IMR-90 (cell line): ENCODE results near the gene NCS1. TPM values are rescaled to one million over a fixed set of nuclear protein-coding genes. Genes with fewer than 3 reads are reported as not detected.

ENCODE experiments used
- ATAC-seq: fragments of 200-7000 bp; cut with Tn5 transposase; 2 replicates; pipeline ENCODE4 v1.9.1; 2020; ENCODE audit warnings: low read depth, mild to moderate bottlenecking, moderate library complexity
- BruUV-seq: library from RNA; stranded (reverse); fragments of 400-500 nt; replicated peaks from 2 replicates; lab custom pipeline; 2021; lab: Mats Ljungman, UMichigan
- CTCF ChIA-PET: fragments of 300-600 bp; formaldehyde crosslinking; extraction: SDS; loops from one replicate; lab custom pipeline; 2021; ENCODE audit warnings: antibody characterized with exemption; lab: Yijun Ruan, JAX
- POLR2A ChIA-PET: fragments of 300-600 bp; sonication (Branson Sonifier 250); formaldehyde crosslinking; loops from one replicate; lab custom pipeline; 2022; ENCODE audit warnings: antibody characterized with exemption; ENCODE audit not compliant: unreplicated experiment; lab: Charles Lee
- DNase-seq: peaks from one replicate; pipeline ENCODE4 v3.0.0; 2013
- H2AFZ ChIP-seq: replicated peaks from 2 replicates; pipeline ENCODE3; 2013; ENCODE audit warnings: low read length, mild to moderate bottlenecking; ENCODE audit not compliant: poor library complexity
- H2AK5ac ChIP-seq: 2 replicates; pipeline ENCODE4 v1.6.1; 2013; ENCODE audit warnings: low read depth, low read length, inconsistent platforms
- H2AK9ac ChIP-seq: replicated peaks from 2 replicates; pipeline ENCODE3; 2013; ENCODE audit warnings: mild to moderate bottlenecking, low read depth, low read length, moderate library complexity; ENCODE audit not compliant: poor library complexity
- H2BK120ac ChIP-seq: 2 replicates; pipeline ENCODE4 v1.6.1; 2013; ENCODE audit warnings: low read depth, low read length, inconsistent platforms
- H2BK15ac ChIP-seq: 3 replicates; pipeline ENCODE4 v1.6.1; 2013; ENCODE audit warnings: low read depth, low read length, inconsistent platforms
- H2BK20ac ChIP-seq: 2 replicates; pipeline ENCODE4 v1.6.1; 2013; ENCODE audit warnings: low read depth, mild to moderate bottlenecking, inconsistent platforms, low read length, moderate library complexity
- H2BK5ac ChIP-seq: 2 replicates; pipeline ENCODE4 v1.6.1; 2013; ENCODE audit warnings: mild to moderate bottlenecking, low read depth, low read length, inconsistent platforms; ENCODE audit not compliant: poor library complexity, severe bottlenecking
- H3K14ac ChIP-seq: replicated peaks from 2 replicates; pipeline ENCODE4 v1.6.1; 2013; ENCODE audit warnings: low read depth, low read length, inconsistent platforms
- H3K18ac ChIP-seq: 2 replicates; pipeline ENCODE4 v1.6.1; 2013; ENCODE audit warnings: low read depth, low read length, control low read depth
- H3K23ac ChIP-seq: 2 replicates; pipeline ENCODE4 v1.6.1; 2013; ENCODE audit warnings: low read depth, low read length, inconsistent platforms
- H3K27ac ChIP-seq: 2 replicates; pipeline ENCODE4 v1.5.1; 2013; ENCODE audit warnings: mild to moderate bottlenecking, control low read depth, low read length; ENCODE audit not compliant: insufficient read depth
- H3K27me3 ChIP-seq: 2 replicates; pipeline ENCODE4 v1.6.1; 2013; ENCODE audit warnings: low read length; ENCODE audit not compliant: control insufficient read depth, insufficient read depth
- H3K36me3 ChIP-seq: 2 replicates; pipeline ENCODE4 v1.6.1; 2013; ENCODE audit warnings: low read length, mixed read lengths; ENCODE audit not compliant: control insufficient read depth, insufficient read depth
- H3K4ac ChIP-seq: 2 replicates; pipeline ENCODE4 v1.6.1; 2013; ENCODE audit warnings: low read depth, low read length, inconsistent platforms
- H3K4me1 ChIP-seq: 2 replicates; pipeline ENCODE4 v1.6.1; 2013; ENCODE audit warnings: low read length, mixed read lengths; ENCODE audit not compliant: control insufficient read depth, insufficient read depth
- H3K4me2 ChIP-seq: 2 replicates; pipeline ENCODE4 v1.6.1; 2013; ENCODE audit warnings: low read depth, mild to moderate bottlenecking, control low read depth, low read length, moderate library complexity
- H3K4me3 ChIP-seq: 2 replicates; pipeline ENCODE4 v1.5.1; 2013; ENCODE audit warnings: low read depth, mild to moderate bottlenecking, control low read depth, low read length, moderate library complexity; ENCODE audit not compliant: insufficient read depth
- H3K56ac ChIP-seq: 2 replicates; pipeline ENCODE4 v1.6.1; 2013; ENCODE audit warnings: low read length, inconsistent platforms; ENCODE audit not compliant: insufficient read depth; ENCODE audit errors: extremely low read depth
- H3K79me1 ChIP-seq, 2 experiments: 2 replicates each; pipeline ENCODE4 v1.6.1; 2013; ENCODE audit warnings: low read length in 2 of 2, inconsistent platforms in 1 of 2, low read depth in 1 of 2
- H3K9ac ChIP-seq: 2 replicates; pipeline ENCODE4 v1.6.1; 2013; ENCODE audit warnings: low read depth, low read length, control low read depth
- H3K9me1 ChIP-seq: 2 replicates; pipeline ENCODE4 v1.6.1; 2013; ENCODE audit warnings: low read length, inconsistent platforms; ENCODE audit not compliant: insufficient read depth
- H3K9me3 ChIP-seq: 2 replicates; pipeline ENCODE4 v1.6.1; 2013; ENCODE audit warnings: low read length; ENCODE audit not compliant: control insufficient read depth, insufficient read depth
- H4K20me1 ChIP-seq: 2 replicates; pipeline ENCODE4 v1.6.1; 2013; ENCODE audit warnings: low read length, inconsistent platforms; ENCODE audit not compliant: insufficient read depth
- H4K5ac ChIP-seq: 2 replicates; pipeline ENCODE4 v1.6.1; 2013; ENCODE audit warnings: mild to moderate bottlenecking, low read depth, low read length, control low read depth
- H4K8ac ChIP-seq, 2 experiments: 2 replicates each; pipeline ENCODE4 v1.6.1; 2013; ENCODE audit warnings: low read depth in 2 of 2, low read length in 2 of 2, control low read depth in 1 of 2, inconsistent platforms in 1 of 2
- H4K91ac ChIP-seq: 2 replicates; pipeline ENCODE4 v1.6.1; 2013; ENCODE audit warnings: low read depth, low read length, inconsistent platforms; ENCODE audit not compliant: insufficient read depth
- POLR2A ChIP-seq: IDR thresholded peaks from 2 replicates; pipeline ENCODE4 v1.6.1; 2012; ENCODE audit warnings: mild to moderate bottlenecking, low read depth, low read length
- WGBS, 2 experiments: methylation state at CpG; one replicate each; pipeline versions ENCODE4 v1.1.5 to v1.1.7; 2013; ENCODE audit warnings: missing lambda C conversion rate in 2 of 2; ENCODE audit not compliant: insufficient read length in 1 of 2; ENCODE audit errors: extremely low coverage in 2 of 2; 5-methylcytosine and 5-hydroxymethylcytosine counted together
- dilution Hi-C: fragments of 300-500 bp; cut with HindIII; formaldehyde crosslinking; loops from one replicate; pipeline ENCODE4 v1.14.3; 2018; ENCODE audit warnings: low sequenced_read_pairs; ENCODE audit not compliant: unreplicated experiment
- in situ Hi-C: fragments of 300-500 bp; cut with MboI; formaldehyde crosslinking; loops from 3 replicates; pipeline ENCODE4 v1.14.3; 2019; ENCODE audit warnings: low sequenced_read_pairs, inconsistent platforms, mixed read lengths
- intact Hi-C: fragments of 100-400 bp; cut with micrococcal nuclease; formaldehyde crosslinking; loops from 2 replicates; pipeline ENCODE4 v1.10.0; 2022
- polyA plus RNA-seq, 3 experiments: library from polyadenylated mRNA; depleted of rRNA; stranded (reverse); fragments of >200 nt; gene quantifications; 2 replicates each; pipeline ENCODE4 v1.2.3, GENCODE V29; 2012; ENCODE audit warnings: low replicate concordance in 1 of 3
- total RNA-seq: library from RNA; depleted of rRNA; stranded (reverse); fragments of >200 nt; gene quantifications from 2 replicates; pipeline ENCODE4 v1.2.3, GENCODE V29; 2012

NCS1 gene
- total and polyA plus RNA-seq, 2 of the 4 experiments (the other 2 are of a cell fraction) = 41.0 to 60.5 TPM

DNA sequence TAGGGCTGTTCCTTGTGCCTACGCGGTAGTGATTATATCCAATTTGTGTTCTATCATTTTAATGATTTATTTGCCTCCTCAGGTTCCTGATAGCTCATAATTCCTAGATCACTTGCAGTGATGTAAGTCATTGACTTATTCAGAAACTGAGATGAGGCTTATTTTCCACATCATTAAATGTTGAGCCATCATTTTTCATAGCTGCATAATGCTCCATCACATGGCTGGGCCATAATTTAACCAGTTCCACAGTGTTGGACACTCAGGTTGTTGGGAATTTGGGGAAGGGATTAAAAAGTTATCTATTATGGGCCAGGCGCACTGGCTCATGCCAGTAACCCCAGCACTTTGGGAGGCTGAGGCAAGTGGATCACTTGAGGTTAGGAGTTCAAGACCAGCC is 57.6 kb downstream of the NCS1 start:
- in situ Hi-C loops = loop anchor here (25.0 kb wide), 1 partner anchor 117 kb away; no protein-coding TSS in a partner anchor
- ChIA-PET POLR2A (interaction anchor here (0.5 kb wide), 1 partner anchor 25 kb away, joined by 4 read pairs; no protein-coding TSS in a partner anchor), CTCF (interaction anchor here (0.8 to 2.2 kb wide), 2 partner anchors 9 to 123 kb away, joined by 3 to 4 read pairs; no protein-coding TSS in a partner anchor)
- H3K23ac ChIP-seq = no peak overlapping the region
- DNase-seq = no peak
- H3K36me3 ChIP-seq = peaks cover 52% of the 10 kb centered on the region
- no peak overlapping the region for H3K4me2 ChIP-seq
- no TSS peak for BruUV-seq
- dilution Hi-C loops = loop anchor here (25.0 kb wide), 1 partner anchor 117 kb away; no protein-coding TSS in a partner anchor
- no CpG with 5 or more reads among the region's 3 CpGs for WGBS, 2 experiments
- H3K56ac ChIP-seq = no peak overlapping the region
- H4K91ac ChIP-seq = no peak overlapping the region
- H2AK9ac ChIP-seq = no peak overlapping the region
- H2BK5ac ChIP-seq = no peak overlapping the region
- peaks cover 11 to 15% of the 10 kb centered on the region in 2 experiments; a peak in 2 of 4 replicates for H3K79me1 ChIP-seq
- H3K27ac ChIP-seq = no peak overlapping the region
- H3K27me3 ChIP-seq = no peaks in the 10 kb centered on the region
- ATAC-seq = no peak
- H2AFZ ChIP-seq = no peak overlapping the region
- intact Hi-C loops = loop anchor here (10.0 kb wide), 1 partner anchor 345 kb away; no protein-coding TSS in a partner anchor
- H2BK15ac ChIP-seq = no peak overlapping the region
- H3K18ac ChIP-seq = no peak overlapping the region
- no peak overlapping the region for H2BK120ac ChIP-seq
- peaks cover 2% of the 10 kb centered on the region for H3K4me1 ChIP-seq
- no peak overlapping the region for H2AK5ac ChIP-seq
- peaks cover 13% of the 10 kb centered on the region; the same call in 1 of the 2 replicates for H4K20me1 ChIP-seq
- TF ChIP-seq POLR2A = no peak
- peaks cover 10% of the 10 kb centered on the region for H3K9me3 ChIP-seq
- peaks cover 9% of the 10 kb centered on the region; the same call in 1 of the 2 replicates for H3K9me1 ChIP-seq
- no peak overlapping the region for H3K9ac ChIP-seq
- H4K5ac ChIP-seq = no peak overlapping the region
- no peak overlapping the region for H3K4ac ChIP-seq
- H3K4me3 ChIP-seq = no peak overlapping the region
- H4K8ac ChIP-seq = no peak overlapping the region
- H2BK20ac ChIP-seq = no peak overlapping the region
- H3K14ac ChIP-seq = no peak overlapping the region
